ENCODE measurements around the gene NKAP.

Gene NKAP

DNA sequence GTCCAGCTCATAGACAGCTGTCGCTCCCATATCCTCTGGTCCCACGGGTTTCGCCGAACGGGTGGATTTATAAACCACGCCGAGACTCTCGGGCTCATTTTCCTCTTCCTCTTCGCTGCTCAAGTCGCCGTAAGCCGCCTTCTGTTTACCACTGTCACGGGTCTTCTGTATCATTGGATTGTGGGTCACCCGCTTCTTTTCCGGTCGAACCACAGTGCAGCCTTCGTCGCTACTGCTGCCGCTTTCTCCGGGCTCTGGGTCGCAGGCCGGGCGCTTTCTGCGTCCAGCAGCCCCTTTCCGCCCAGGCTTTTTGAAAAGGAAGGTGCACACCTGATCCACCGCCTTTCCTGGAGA, 72.3 kb downstream of the NKAP start:
- FAIRE-seq (no peak), DNase-seq (ENCODE audit: insufficient read length, low spot score) (no peak)
- TF ChIP-seq TAF1 (IDR thresholded peaks at IDR 0.05; ENCODE audit: low read depth, low read length), result no peak
- no peak for TF ChIP-seq SPI1 (IDR thresholded peaks at IDR 0.05; ENCODE audit: low read depth, low read length)
- TF ChIP-seq PAX5 (IDR thresholded peaks at IDR 0.05; ENCODE audit: insufficient read depth, low read length, severe bottlenecking), result no peak
- TF ChIP-seq POLR2AphosphoS5 (IDR thresholded peaks at IDR 0.05; ENCODE audit: low read depth, low read length), result no peak
- TF ChIP-seq POU2F2 (IDR thresholded peaks at IDR 0.05; ENCODE audit: low read depth, low read length), result no peak
- TF ChIP-seq POLR2A (IDR thresholded peaks at IDR 0.05; ENCODE audit: low read depth, low read length), result no peak

Data from GM12891 (cell line).